Measurements from ENCODE around the gene CUL2. TPM values are rescaled to one million over a fixed set of nuclear protein-coding genes. Genes with fewer than 3 reads are reported as not detected.

The CUL2 gene
- total RNA-seq, 4 donors from 2014 or later: 12.7 to 21.2 (median 19.5) TPM

DNA sequence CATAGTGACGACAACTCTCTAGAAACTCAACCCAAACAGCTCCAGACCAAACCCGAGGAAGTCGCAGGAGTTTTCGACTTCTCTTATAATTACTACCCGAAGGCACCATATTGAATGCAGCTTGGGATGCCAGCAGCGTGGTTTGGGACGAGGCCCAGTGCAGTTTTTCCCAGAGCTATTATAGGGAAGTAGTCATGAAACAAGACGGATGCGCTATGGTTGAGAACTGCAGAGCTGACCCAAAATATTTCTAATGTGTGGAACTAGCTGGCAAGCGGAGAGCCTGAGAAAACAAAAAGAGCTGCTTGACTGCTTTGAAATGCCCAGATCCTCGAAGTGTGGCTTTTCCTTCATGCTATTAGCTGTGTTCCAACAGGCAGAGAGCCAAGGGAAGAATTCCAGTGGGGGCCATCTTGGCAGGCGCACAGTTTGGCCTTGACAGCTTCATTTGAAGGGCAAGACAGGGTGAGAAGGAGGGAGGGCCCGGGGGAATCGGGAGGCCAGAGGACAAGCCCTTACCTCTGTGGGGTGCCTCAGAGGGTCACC, 122.7 kb downstream of the CUL2 start:
- Histone ChIP-seq H3K36me3 (no peaks in the 10 kb centered on the region), H3K4me3 (no peak overlapping the region), H3K27ac (peak overlapping the region; percentile 21 to 70 (median 49)), H3K4me1 (peaks cover 3 to 41% (median 7%) of the 10 kb centered on the region in 3 donors), H3K9me3 (no peaks in the 10 kb centered on the region), H3K27me3 (no peaks in the 10 kb centered on the region)
- intact Hi-C loops (cut with DNase I): no loop called here
- WGBS, 2 donors: 28 to 30% methylated on average over 14 of the region's 14 CpGs
- no peak for DNase-seq
- TF ChIP-seq, protein P1, sequence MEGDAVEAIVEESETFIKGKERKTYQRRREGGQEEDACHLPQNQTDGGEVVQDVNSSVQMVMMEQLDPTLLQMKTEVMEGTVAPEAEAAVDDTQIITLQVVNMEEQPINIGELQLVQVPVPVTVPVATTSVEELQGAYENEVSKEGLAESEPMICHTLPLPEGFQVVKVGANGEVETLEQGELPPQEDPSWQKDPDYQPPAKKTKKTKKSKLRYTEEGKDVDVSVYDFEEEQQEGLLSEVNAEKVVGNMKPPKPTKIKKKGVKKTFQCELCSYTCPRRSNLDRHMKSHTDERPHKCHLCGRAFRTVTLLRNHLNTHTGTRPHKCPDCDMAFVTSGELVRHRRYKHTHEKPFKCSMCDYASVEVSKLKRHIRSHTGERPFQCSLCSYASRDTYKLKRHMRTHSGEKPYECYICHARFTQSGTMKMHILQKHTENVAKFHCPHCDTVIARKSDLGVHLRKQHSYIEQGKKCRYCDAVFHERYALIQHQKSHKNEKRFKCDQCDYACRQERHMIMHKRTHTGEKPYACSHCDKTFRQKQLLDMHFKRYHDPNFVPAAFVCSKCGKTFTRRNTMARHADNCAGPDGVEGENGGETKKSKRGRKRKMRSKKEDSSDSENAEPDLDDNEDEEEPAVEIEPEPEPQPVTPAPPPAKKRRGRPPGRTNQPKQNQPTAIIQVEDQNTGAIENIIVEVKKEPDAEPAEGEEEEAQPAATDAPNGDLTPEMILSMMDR (IDR thresholded peaks at IDR 0.05): no peak
- TF ChIP-seq POLR2A (IDR thresholded peaks at IDR 0.05): no peak

DNA sequence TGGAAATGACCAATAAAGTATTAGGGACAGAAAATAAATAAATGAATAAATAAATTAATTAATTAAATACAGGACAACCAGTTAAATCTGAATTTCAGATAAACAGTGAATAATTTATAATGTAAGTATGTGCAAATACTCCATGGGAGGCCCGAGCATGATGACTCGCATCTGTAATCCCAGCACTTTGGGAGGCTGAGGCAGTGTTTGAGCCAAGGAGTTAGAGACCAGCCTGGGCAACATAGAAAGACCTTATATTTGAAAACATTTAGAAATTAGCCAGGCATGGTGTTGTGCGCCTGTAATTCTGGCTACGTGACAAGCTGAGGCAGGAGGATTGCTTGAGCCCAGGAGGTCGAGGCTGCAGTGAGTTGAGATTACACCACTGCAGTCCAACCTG, 123.7 kb downstream of the CUL2 start:
- no peaks in the 10 kb centered on the region for H3K36me3 ChIP-seq
- WGBS, 2 donors: 54 to 59% methylated on average over 5 of the region's 5 CpGs

DNA sequence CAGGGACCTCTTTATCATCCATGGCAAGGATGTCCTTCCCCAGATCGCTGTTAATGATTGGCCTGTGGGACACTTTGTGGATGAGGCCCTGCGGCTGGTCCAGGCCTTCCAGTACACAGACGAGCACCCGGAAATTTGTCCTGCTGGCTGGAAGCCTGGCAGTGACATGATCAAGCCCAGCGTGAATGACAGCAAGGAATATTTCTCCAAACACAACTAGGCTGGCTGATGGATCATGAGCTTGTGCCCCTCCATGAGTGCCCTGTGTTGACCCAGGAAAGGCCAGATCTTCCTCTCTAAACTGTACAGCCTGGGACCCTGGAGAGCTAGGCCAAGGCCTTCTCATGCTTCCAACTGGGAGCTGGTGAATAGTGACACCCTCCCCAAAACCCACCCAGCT, 124.1 kb downstream of the CUL2 start:
- TF ChIP-seq, protein P1 (IDR thresholded peaks at IDR 0.05): no peak
- TF ChIP-seq POLR2A (IDR thresholded peaks at IDR 0.05): no peak
- Histone ChIP-seq H3K4me3 (no peak overlapping the region), H3K36me3 (no peaks in the 10 kb centered on the region), H3K4me1 (peaks cover 0 to 28% (median 0%) of the 10 kb centered on the region in 3 donors), H3K27ac (no peak overlapping the region), H3K27me3 (no peaks in the 10 kb centered on the region), H3K9me3 (no peaks in the 10 kb centered on the region)
- DNase-seq: no peak
- intact Hi-C loops (cut with DNase I): no loop called here
- no CpG with 5 or more reads among the region's 5 CpGs for WGBS, 2 donors

More for the DNA sequence above, 123.7 kb downstream of the CUL2 start:
- Histone ChIP-seq H3K4me1 (peaks cover 0 to 32% (median 3%) of the 10 kb centered on the region in 3 donors), H3K27ac (peak overlapping the region in 1 of 4 donors; percentile 70), H3K4me3 (no peak overlapping the region), H3K27me3 (no peaks in the 10 kb centered on the region), H3K9me3 (no peaks in the 10 kb centered on the region)
- intact Hi-C loops (cut with DNase I): no loop called here
- TF ChIP-seq POLR2A (IDR thresholded peaks at IDR 0.05): no peak
- TF ChIP-seq, protein P1 (IDR thresholded peaks at IDR 0.05): no peak
- DNase-seq: no peak

DNA sequence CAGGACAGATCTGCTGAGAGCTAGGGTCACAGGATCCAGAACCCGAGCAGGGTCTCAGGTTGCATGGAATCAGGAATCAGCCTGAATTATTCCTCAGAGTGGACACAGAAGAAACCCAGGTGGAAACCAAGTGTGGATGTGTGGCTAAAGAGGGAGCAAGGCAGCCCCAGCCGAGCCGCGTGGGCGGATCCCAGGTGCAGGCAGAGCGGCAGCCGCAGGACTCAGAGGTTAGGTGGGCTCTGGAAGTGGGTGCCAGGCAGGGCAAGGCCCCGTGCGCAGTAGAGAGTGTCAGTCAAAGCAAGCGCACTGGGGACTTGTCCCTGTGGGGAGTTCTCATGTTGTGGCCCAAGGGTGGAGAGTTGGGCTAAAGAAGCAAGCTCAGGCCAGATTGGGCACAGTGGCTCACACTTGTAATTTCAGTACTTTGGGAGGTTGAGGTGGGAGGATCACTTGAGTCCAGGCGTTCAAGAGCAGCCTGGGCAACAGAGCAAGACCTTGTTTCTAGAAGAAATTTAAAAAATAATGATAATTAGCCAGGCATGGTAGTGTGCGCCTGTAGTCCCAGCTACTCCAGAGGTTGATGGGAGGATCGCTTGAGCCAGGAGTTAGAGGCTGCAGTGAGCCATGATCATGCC, 125.9 kb downstream of the CUL2 start:
- peaks cover 0 to 22% (median 0%) of the 10 kb centered on the region in 3 donors for H3K4me1 ChIP-seq
- TF ChIP-seq POLR2A (IDR thresholded peaks at IDR 0.05): no peak
- TF ChIP-seq, protein P1 (IDR thresholded peaks at IDR 0.05): no peak
- 94% methylated on average over 12 to 13 of the region's 13 CpGs for WGBS, 2 donors
- intact Hi-C loops (cut with DNase I): no loop called here
- no peaks in the 10 kb centered on the region for H3K36me3 ChIP-seq
- H3K27ac ChIP-seq: no peak overlapping the region
- H3K27me3 ChIP-seq: no peaks in the 10 kb centered on the region
- no peak overlapping the region for H3K4me3 ChIP-seq
- H3K9me3 ChIP-seq: no peaks in the 10 kb centered on the region
- no peak for DNase-seq

DNA sequence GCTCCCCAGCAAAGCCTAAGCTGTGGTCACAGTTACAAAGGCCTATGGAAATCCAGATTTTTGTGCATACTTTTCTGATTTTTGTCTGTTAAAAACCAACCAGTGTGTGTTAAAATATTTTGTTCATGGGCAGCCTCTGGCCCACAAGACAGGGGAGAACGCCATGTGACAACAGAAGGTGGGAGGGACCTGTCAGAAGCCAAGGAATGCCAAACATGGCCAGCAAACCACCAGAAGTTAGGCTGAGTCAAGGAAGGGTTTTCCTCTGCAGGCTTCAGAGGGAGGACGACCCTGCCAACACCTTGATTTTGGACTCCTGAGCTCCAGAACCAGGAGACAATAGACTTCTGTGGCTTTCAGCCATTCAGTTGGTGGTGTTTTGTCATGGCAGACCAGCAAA, 127.3 kb downstream of the CUL2 start:
- Histone ChIP-seq H3K27ac (no peak overlapping the region), H3K4me1 (peaks cover 0 to 16% (median 0%) of the 10 kb centered on the region in 3 donors), H3K9me3 (no peaks in the 10 kb centered on the region), H3K36me3 (no peaks in the 10 kb centered on the region), H3K27me3 (no peaks in the 10 kb centered on the region), H3K4me3 (no peak overlapping the region)
- no peak for DNase-seq
- WGBS, 2 donors: 76 to 93% methylated on average over 2 of the region's 2 CpGs
- no peak for TF ChIP-seq POLR2A (IDR thresholded peaks at IDR 0.05)
- TF ChIP-seq, protein P1 (IDR thresholded peaks at IDR 0.05): no peak
- intact Hi-C loops (cut with DNase I): no loop called here

Measured in esophagus squamous epithelium (tissue), 5 donors.